Adrenal gland (tissue), 12 donors: ENCODE results near the gene MARCHF10. TPM values are rescaled to one million over a fixed set of nuclear protein-coding genes. Genes with fewer than 3 reads are reported as not detected.

Experiments used
- DNase-seq, 7 donors: peaks; one replicate each; pipeline ENCODE4 v3.0.0-alpha.2; 2019 to 2020
- H3K27ac ChIP-seq, 5 donors: fragments of 200-600 bp; sonication (generic) in 4 of 5; 1 replicate in 3 of 5; 2 replicates in 2 of 5; pipeline versions ENCODE4 v1.5.1 to v1.8.0; 2016 to 2020; ENCODE audit warnings: mild to moderate bottlenecking in 1 of 5
- H3K27me3 ChIP-seq: fragments of 200-600 bp; 2 replicates; pipeline ENCODE4 v1.8.0; 2021
- H3K36me3 ChIP-seq, 2 donors: fragments of 200-600 bp; replicated peaks in 1 of 2; 1 replicate in 1 of 2; 2 replicates in 1 of 2; pipeline versions ENCODE4 v1.5.1 to v1.8.0; 2018 to 2022
- H3K4me1 ChIP-seq, 2 donors: fragments of 200-600 bp; replicated peaks in 1 of 2; 1 replicate in 1 of 2; 2 replicates in 1 of 2; pipeline versions ENCODE4 v1.5.1 to v1.8.0; 2018 to 2021
- H3K4me3 ChIP-seq, 4 donors: fragments of 200-600 bp; sonication (generic) in 3 of 4; one replicate each; pipeline ENCODE4 v1.5.1; 2016 to 2018
- H3K9me3 ChIP-seq, 3 donors: fragments of 200-600 bp; sonication (generic) in 1 of 3; replicated peaks in 1 of 3; 1 replicate in 2 of 3; 2 replicates in 1 of 3; pipeline versions ENCODE4 v1.5.1 to v1.8.0; 2016 to 2021
- CTCF ChIP-seq, 6 experiments: fragments of 450-650 bp in 4 of 6; fragments of 200-600 bp in 2 of 6; sonication (generic) in 1 of 6; IDR thresholded peaks; 1 replicate in 5 of 6; 2 replicates in 1 of 6; pipeline versions ENCODE4 v1.5.1 to v1.8.0; 2016 to 2021; ENCODE audit warnings: antibody characterized with exemption in 6 of 6, mild to moderate bottlenecking in 2 of 6, moderate library complexity in 1 of 6
- POLR2A ChIP-seq, 2 donors: fragments of 450-650 bp; IDR thresholded peaks; one replicate each; pipeline ENCODE4 v1.6.1; 2017; ENCODE audit warnings: antibody characterized with exemption in 2 of 2, mild to moderate bottlenecking in 2 of 2, moderate library complexity in 1 of 2
- WGBS, 4 donors: extraction: QIAGEN DNeasy Blood & Tissue Kit in 2 of 4; methylation state at CpG; one replicate each; pipeline versions ENCODE4 v1.1.5 to v1.1.7; 2013 to 2017; 5-methylcytosine and 5-hydroxymethylcytosine counted together
- intact Hi-C, 2 donors: fragments of 100-400 bp; cut with DNase I; formaldehyde crosslinking; loops; one replicate each; pipeline versions ENCODE4 v1.14.1 to v1.15.0; 2022 to 2023
- polyA plus RNA-seq, 3 donors: library from polyadenylated mRNA; stranded (reverse); fragments of 200-250 nt in 2 of 3; fragments of 350-450 nt in 1 of 3; fragmentation: Illumina TruSeq in 1 of 3; extraction: RNeasy Lipid Tissue Mini Kit (QIAGEN cat#74804) in 1 of 3; gene quantifications; one replicate each; pipeline ENCODE4 v1.2.3, GENCODE V29; 2013 to 2014
- total RNA-seq, 9 donors: library from RNA; depleted of rRNA in 4 of 9; stranded (reverse); fragments of >200 nt in 4 of 9; fragments of 120-200 nt in 1 of 9; fragmentation: NEBNext Ultra II Directional in 1 of 9; extraction: Animal tissue kit (Norgen Biotek cat#: 25700) in 1 of 9; gene quantifications; one replicate each; pipeline versions ENCODE4 v1.1.0 to v1.2.4, GENCODE V29; 2013 to 2023
- donor health status: healthy with polysubstance abuse.
- donor health status: Bipolar disorder and iron deficiency.
- donor health status: DM: yes; HTN: yes; CAD: no.
- donor health status: DM: no; HTN: no; CAD: no.
- donor health status: DM: no; HTN: no; CAD: no.
- donor health status: DM: yes; HTN: yes; CAD: no.

MARCHF10 gene
- total and polyA plus RNA-seq, 12 donors, result 0.31 to 0.64 (median 0.43) TPM; not detected in 8

- H3K27me3 ChIP-seq, result no peaks in the 10 kb centered on the region
- no peaks in the 10 kb centered on the region for H3K9me3 ChIP-seq
- WGBS, 4 donors, result 65 to 73% (median 69%) methylated on average over 8 of the region's 8 CpGs
- peaks cover 0 to 23% of the 10 kb centered on the region in 2 donors for H3K4me1 ChIP-seq
- intact Hi-C loops, result no loop called here
- no peaks in the 10 kb centered on the region for H3K36me3 ChIP-seq
- H3K4me3 ChIP-seq, result no peak overlapping the region
- peak in 2 of 7 donors; percentile 17 to 24 for DNase-seq
- H3K27ac ChIP-seq, result no peak overlapping the region
- TF ChIP-seq POLR2A (IDR thresholded peaks at IDR 0.05) (no peak), CTCF (IDR thresholded peaks at IDR 0.05) (no peak)
Measured at GRCh38 chr17:62823111-62823893, 15.2 kb upstream of the MARCHF10 start.

- no peaks in the 10 kb centered on the region for H3K9me3 ChIP-seq
- intact Hi-C loops, result no loop called here
- H3K4me1 ChIP-seq, result peaks cover 0 to 14% of the 10 kb centered on the region in 2 donors
- 78 to 85% (median 81%) methylated on average over 11 of the region's 11 CpGs for WGBS, 4 donors
- TF ChIP-seq CTCF (IDR thresholded peaks at IDR 0.05) (no peak), POLR2A (IDR thresholded peaks at IDR 0.05) (no peak)
- no peak overlapping the region for H3K4me3 ChIP-seq
- no peaks in the 10 kb centered on the region for H3K36me3 ChIP-seq
- H3K27ac ChIP-seq, result no peak overlapping the region
- peak in 1 of 7 donors; percentile 39 for DNase-seq
- no peaks in the 10 kb centered on the region for H3K27me3 ChIP-seq
Measured at GRCh38 chr17:62822080-62822904, 14.2 kb upstream of the MARCHF10 start.

DNA sequence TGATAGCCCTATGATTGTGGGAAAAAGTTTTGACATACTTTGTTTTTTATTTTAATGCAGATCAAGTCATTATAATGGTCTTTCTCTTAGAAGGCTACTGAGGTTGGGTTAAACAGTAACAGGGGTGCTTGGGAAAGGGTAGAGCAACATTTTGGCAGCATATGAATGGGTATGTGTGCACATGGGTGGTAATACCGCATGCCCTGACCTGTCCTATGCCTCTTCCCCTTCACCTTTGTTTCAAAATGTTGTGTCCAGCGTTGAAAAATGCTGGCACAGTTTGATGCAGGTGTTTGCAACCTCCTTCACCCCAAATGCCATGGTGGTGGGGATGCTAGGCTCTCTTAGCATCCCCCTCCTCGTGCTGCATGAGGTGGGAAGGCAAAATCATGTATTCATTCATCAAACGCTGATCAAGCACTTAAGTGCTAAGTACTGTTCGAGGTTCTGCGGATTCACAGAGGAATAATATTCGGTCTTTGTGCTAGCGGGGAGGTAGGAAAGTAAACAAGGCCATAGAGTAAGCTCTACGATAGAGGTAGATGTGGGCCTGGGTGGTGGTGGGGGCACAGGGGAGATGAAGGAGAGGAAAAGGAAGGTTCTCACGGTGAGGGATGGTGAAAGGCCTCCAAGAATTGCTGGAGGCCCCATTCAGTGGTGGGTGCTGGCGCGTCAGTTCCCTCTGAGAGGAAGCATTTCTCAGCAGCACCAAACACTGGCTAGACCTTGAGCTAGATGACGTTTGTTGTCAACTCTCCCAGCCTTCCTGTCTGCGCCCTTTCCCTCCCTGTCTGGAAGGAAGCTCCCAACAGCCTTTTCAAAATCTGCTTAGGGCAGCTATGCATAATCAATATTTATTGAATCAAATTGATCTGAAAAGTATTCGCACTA, 13.3 kb upstream of the MARCHF10 start:
- Histone ChIP-seq H3K9me3 (no peaks in the 10 kb centered on the region), H3K27ac (no peak overlapping the region), H3K27me3 (no peaks in the 10 kb centered on the region), H3K4me3 (no peak overlapping the region), H3K36me3 (no peaks in the 10 kb centered on the region), H3K4me1 (peaks cover 0 to 11% of the 10 kb centered on the region in 2 donors)
- WGBS, 4 donors, result 81 to 84% (median 81%) methylated on average over 15 of the region's 15 CpGs
- intact Hi-C loops, result no loop called here
- TF ChIP-seq CTCF (IDR thresholded peaks at IDR 0.05) (no peak), POLR2A (IDR thresholded peaks at IDR 0.05) (no peak)
- DNase-seq, result peak in 1 of 7 donors; percentile 30
